Lower leg skin (tissue), 4 donors: ENCODE measurements around the gene SHISAL1. TPM values are rescaled to one million over a fixed set of nuclear protein-coding genes. Genes with fewer than 3 reads are reported as not detected.

Source experiments
- DNase-seq, 2 donors: peaks; one replicate each; pipeline ENCODE4 v3.0.0-alpha.2; 2019; ENCODE audit warnings: low spot score in 2 of 2
- H3K4me3 ChIP-seq: fragments of 200-600 bp; sonication (generic); 2 replicates; pipeline ENCODE4 v1.5.1; 2017; ENCODE audit warnings: mild to moderate bottlenecking, low read depth; ENCODE audit not compliant: poor library complexity, severe bottlenecking
- CTCF ChIP-seq, 3 donors: fragments of 450-650 bp; IDR thresholded peaks; one replicate each; pipeline ENCODE4 v1.5.1; 2016; ENCODE audit warnings: antibody characterized with exemption in 3 of 3, mild to moderate bottlenecking in 3 of 3, moderate library complexity in 2 of 3
- POLR2A ChIP-seq, 2 donors: fragments of 450-650 bp; IDR thresholded peaks; one replicate each; pipeline ENCODE4 v1.6.1; 2016 to 2017; ENCODE audit warnings: antibody characterized with exemption in 2 of 2, mild to moderate bottlenecking in 1 of 2, moderate library complexity in 1 of 2
- WGBS, 2 donors: methylation state at CpG; one replicate each; pipeline ENCODE4 v1.1.5; 2018; 5-methylcytosine and 5-hydroxymethylcytosine counted together
- intact Hi-C: fragments of 100-400 bp; cut with DNase I; formaldehyde crosslinking; loops from one replicate; pipeline ENCODE4 v1.15.0; 2023; ENCODE audit warnings: low total_unique reads
- total RNA-seq, 4 donors: library from RNA; depleted of rRNA; stranded (reverse); fragments of >200 nt; gene quantifications; one replicate each; pipeline ENCODE4 v1.1.0, GENCODE V29; 2016

The SHISAL1 gene
- total RNA-seq, 4 donors from 2014 or later, result 0.08 to 0.42 (median 0.28) TPM

- 88 to 90% methylated on average over 17 of the region's 17 CpGs for WGBS, 2 donors
These were observed 5.3 kb upstream of the SHISAL1 start for GRCh38 chr22:44317886-44318637.

GRCh38 chr22:44317123-44317444 is 4.3 kb upstream of the SHISAL1 start:
- no peak for DNase-seq
- WGBS, 2 donors, result 16 to 46% methylated on average over 9 to 18 of the region's 18 CpGs
- no peak overlapping the region for H3K4me3 ChIP-seq
- TF ChIP-seq POLR2A (IDR thresholded peaks at IDR 0.05) (no peak), CTCF (IDR thresholded peaks at IDR 0.05) (no peak)
- intact Hi-C loops, result no loop called here

More at GRCh38 chr22:44317886-44318637, 5.3 kb upstream of the SHISAL1 start:
- intact Hi-C loops, result no loop called here
- DNase-seq, result no peak
- no peak for TF ChIP-seq POLR2A (IDR thresholded peaks at IDR 0.05)
- no peak for TF ChIP-seq CTCF (IDR thresholded peaks at IDR 0.05)
- no peak overlapping the region for H3K4me3 ChIP-seq

GRCh38 chr22:44316393-44317122 is 3.8 kb upstream of the SHISAL1 start:
- intact Hi-C loops, result no loop called here
- TF ChIP-seq POLR2A (IDR thresholded peaks at IDR 0.05) (no peak), CTCF (IDR thresholded peaks at IDR 0.05) (no peak)

GRCh38 chr22:44314425-44315067 is 1.8 kb upstream of the SHISAL1 start:
- 74 to 81% methylated on average over 17 of the region's 17 CpGs for WGBS, 2 donors
- no peak for DNase-seq
- TF ChIP-seq CTCF (IDR thresholded peaks at IDR 0.05) (no peak), POLR2A (IDR thresholded peaks at IDR 0.05) (no peak)
- intact Hi-C loops, result no loop called here
- no peak overlapping the region for H3K4me3 ChIP-seq

More at GRCh38 chr22:44316393-44317122, 3.8 kb upstream of the SHISAL1 start:
- WGBS, 2 donors, result 53 to 59% methylated on average over 9 to 13 of the region's 13 CpGs
- no peak for DNase-seq
- H3K4me3 ChIP-seq, result no peak overlapping the region

GRCh38 chr22:44313385-44314006 is 745 bp upstream of the SHISAL1 start:
- no peak overlapping the region for H3K4me3 ChIP-seq
- DNase-seq, result no peak
- no peak for TF ChIP-seq CTCF (IDR thresholded peaks at IDR 0.05)
- TF ChIP-seq POLR2A (IDR thresholded peaks at IDR 0.05), result no peak
- intact Hi-C loops, result no loop called here
- 66 to 81% methylated on average over 7 to 16 of the region's 16 CpGs for WGBS, 2 donors
